Left forelimb (tissue), 1 donor: ENCODE results near the gene SH2B3.

Experiments used
- DNase-seq: peaks from one replicate; pipeline ENCODE4 v3.0.0-alpha.2; 2018; ENCODE audit warnings: low spot score

The SH2B3 gene

GRCh38 chr12:111428081-111428727 is 22.5 kb downstream of the SH2B3 start:
- DNase-seq: no peak

DNA sequence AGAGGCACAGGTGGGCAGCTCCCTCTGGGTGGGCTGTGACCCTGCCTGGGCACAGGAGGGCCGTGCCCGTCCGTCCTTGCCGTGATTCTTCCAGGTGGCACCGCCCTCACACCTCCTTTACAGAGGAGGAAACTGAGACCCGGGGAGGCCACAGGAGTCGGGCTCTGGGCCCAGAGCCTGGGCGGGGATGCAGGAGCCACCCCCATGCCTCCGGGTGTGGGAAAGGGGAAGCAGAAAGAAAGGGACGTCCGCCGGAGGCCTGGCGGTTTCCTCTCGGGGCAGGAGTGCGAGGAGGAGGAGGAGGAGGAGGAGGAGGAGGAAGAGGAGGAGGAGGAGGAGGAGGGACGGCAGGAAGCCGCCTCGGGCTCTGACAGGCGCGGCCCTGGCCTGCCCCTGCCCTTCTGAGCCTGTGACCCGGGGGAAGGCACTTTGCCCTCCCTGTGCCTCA is 23.0 kb downstream of the SH2B3 start:
- no peak for DNase-seq

DNA sequence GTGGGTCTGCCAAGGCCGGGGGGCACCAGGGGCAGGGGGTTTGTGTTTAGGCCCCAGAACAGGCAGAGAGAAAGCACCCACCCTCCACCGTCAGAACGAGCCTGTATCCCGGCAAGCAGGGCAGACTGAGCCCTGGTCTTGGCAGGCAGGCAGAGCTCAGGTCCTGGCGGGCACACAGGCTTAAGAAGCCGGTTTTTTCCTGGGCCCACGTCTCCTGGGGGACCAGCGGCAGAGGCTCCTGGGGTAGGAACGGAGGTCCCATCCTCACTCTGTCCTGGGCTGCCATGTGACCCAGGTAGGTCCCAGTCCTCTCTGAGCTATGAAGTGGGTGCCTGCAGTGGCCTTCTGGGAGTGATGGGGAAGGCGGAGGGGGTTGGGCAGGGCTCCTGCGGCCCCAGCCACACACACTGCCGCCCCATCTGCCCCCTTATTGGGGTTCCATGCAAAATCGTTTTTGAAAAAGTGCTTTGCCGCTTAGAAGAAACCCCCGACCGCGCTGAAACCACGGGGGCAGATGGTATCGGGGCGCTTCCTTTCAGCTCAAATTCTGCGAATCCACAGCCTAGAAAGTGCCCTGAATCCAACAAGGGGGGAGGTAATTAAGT is 24.2 kb downstream of the SH2B3 start:
- DNase-seq: no peak

GRCh38 chr12:111430433-111431353 is 25.0 kb downstream of the SH2B3 start:
- no peak for DNase-seq

GRCh38 chr12:111431772-111432171 is 26.0 kb downstream of the SH2B3 start:
- no peak for DNase-seq

GRCh38 chr12:111434049-111434448 is 28.3 kb downstream of the SH2B3 start:
- DNase-seq: no peak

GRCh38 chr12:111434680-111435338 is 29.1 kb downstream of the SH2B3 start:
- DNase-seq: no peak

DNA sequence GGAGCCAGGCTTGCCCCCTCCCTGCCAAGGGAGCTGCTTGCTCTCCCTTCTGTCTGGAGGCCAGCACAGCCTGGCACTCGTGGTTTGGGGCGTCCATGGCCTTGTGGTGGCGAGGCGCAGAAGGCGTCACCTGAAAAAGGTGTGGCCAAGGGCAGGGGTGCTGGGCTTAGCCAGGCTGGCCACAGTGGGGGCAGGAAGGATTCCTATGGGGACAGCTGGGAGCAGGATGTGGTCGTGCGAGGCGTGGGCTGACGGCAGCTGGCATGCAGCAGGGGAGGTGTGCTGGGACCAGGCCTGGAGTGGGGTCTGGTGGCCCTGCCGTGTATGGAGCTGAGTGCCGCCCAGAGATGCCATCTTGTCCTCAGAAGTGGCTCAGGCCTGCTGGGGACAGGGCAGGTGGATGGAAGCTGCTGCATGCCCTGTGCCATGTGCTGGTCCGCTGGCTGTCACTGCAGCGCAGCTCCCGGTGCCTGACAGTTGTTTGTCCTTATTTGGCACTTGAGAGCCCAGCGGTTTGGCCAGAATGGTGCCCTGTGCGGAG is 30.0 kb downstream of the SH2B3 start:
- DNase-seq: no peak

DNA sequence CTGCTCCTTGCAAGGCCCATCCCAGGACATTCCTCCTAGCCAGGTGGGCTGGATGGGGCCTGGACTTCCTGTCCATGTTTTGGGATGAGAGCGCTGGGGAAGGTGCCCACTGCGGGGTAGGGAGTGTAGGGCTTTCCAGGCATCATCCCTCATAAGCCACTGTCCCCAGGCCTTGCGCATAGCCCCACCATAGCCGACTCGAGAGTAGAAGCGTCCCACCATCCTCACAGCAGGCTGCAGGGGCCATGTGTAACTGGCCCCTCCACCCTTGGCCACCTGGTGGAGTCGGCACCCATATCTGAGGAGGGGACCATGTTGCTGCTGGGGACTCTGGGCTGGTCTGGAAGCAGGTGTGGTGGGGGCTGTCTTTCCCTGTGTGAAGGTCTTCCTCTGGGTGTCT is 30.5 kb downstream of the SH2B3 start:
- DNase-seq: no peak

- no peak for DNase-seq
These were observed 31.1 kb downstream of the SH2B3 start for GRCh38 chr12:111436811-111437210.

GRCh38 chr12:111437816-111438454 is 32.2 kb downstream of the SH2B3 start:
- no peak for DNase-seq

- no peak for DNase-seq
These were observed 32.8 kb downstream of the SH2B3 start for GRCh38 chr12:111438481-111438880.

DNA sequence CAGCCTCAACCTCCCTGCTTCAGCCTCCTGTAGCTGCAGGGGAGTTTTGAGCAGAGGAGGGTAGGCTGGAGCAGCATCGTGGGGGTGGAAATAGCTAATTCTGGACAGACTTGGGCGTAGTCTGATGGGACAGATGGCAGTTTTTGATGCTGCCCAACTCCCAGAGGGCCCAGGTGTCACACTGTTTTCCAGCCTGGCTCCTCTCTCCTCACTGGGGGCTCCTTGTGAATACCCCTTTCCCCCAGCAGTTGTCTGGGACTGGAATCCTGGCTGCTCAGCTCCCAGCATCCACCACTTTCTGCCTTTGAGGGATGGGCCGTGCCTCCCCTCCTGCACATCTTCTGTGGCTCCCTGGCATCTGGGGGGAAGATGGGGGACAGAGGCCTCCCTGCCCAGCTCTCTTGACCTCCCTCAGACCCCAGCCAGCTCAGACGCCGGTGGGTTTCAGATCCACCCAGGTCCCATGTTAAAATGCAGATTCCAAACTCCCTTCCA is 34.0 kb downstream of the SH2B3 start:
- no peak for DNase-seq

- no peak for DNase-seq
These were observed 34.4 kb downstream of the SH2B3 start for GRCh38 chr12:111440152-111440551.

GRCh38 chr12:111440631-111441030 is 34.9 kb downstream of the SH2B3 start:
- no peak for DNase-seq

GRCh38 chr12:111441107-111441928 is 35.6 kb downstream of the SH2B3 start:
- no peak for DNase-seq

DNA sequence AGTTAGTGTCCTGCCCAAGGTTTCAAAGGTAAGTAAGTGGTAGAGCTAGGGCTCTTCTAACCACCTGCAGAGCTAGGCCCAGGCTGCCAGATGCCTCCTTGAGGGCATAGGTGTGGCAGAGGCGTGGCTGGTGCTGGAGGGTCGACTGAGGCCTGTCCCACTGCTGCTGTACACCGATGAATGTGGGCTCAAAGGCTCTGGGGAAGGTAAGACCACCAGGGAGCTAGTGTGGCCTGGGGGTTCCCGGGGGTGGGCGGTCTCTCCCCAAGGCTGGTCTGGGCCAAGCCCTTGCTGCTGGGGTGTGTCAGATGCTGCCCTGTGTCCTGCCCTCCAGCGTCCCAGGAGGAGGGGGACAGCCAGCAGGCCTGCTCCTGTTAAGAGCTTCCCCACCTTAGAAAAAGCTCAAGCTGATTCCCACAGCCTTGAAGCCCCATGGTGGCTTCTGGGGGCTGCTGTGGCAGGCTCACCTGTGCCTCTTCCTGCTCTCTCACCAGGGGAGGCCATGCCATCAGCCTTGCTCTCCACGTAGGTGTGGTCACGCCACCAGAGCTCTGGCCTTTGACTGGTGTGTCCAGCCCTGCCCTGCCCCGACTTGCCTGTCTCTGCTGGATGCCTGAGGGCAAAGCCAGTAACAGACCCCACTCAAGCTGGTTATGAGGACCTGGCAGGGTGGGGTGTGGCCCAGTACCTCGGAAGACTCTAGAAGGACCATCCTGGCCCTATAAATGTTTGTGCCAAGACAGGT is 36.8 kb downstream of the SH2B3 start:
- DNase-seq: peak; percentile 55

- no peak for DNase-seq
These were observed 37.4 kb downstream of the SH2B3 start for GRCh38 chr12:111443086-111443485.

- peak; percentile 36 for DNase-seq
These were observed 37.9 kb downstream of the SH2B3 start for GRCh38 chr12:111443586-111443985.
